ENCODE data around the gene DIAPH1.
A peak's percentile ranks its signal among the peaks of the same experiment; 100 is the strongest.

The DIAPH1 gene

DNA sequence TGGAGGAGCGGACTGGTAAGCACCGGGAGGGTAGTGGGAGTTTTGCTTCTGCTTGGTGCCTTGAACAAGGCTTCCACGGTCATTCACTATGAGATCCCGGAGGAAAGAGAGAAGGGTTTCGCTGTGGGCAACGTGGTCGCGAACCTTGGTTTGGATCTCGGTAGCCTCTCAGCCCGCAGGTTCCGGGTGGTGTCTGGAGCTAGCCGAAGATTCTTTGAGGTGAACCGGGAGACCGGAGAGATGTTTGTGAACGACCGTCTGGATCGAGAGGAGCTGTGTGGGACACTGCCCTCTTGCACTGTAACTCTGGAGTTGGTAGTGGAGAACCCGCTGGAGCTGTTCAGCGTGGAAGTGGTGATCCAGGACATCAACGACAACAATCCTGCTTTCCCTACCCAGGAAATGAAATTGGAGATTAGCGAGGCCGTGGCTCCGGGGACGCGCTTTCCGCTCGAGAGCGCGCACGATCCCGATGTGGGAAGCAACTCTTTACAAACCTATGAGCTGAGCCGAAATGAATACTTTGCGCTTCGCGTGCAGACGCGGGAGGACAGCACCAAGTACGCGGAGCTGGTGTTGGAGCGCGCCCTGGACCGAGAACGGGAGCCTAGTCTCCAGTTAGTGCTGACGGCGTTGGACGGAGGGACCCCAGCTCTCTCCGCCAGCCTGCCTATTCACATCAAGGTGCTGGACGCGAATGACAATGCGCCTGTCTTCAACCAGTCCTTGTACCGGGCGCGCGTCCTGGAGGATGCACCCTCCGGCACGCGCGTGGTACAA, 142.5 kb downstream of the DIAPH1 start:
- DNase-seq: peak; percentile 5

DNA sequence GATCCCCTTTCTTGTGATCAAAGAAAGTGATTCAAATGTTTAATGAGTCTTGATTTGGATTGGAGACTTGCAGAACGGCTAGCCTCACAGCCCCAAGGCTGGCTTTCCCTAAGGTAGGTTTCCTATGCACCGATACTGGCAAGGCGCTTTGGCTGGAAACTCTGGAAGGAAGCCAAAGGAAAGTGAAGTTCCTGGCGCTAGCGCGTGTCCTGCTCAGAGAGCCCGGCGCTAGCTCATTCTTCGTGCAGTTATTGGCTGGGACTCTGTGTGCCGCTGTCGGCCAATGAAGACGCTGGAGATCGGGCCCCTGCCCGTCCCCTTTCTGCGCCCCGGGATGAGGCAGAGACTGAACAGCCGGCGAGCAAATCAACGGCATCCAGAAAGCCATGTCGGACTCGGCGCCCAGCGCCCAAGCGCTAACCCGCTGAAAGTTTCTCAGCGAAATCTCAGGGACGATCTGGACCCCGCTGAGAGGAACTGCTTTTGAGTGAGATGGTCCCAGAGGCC, 143.1 kb downstream of the DIAPH1 start, which contains the start of gene PCDHGC3:
Gene PCDHGC3, plus strand, starts transcription at position 342 of the 507 bp plus-strand sequence. Its CDS starts 151 bp downstream, at position 493.
- peak; percentile 65 for DNase-seq

DNA sequence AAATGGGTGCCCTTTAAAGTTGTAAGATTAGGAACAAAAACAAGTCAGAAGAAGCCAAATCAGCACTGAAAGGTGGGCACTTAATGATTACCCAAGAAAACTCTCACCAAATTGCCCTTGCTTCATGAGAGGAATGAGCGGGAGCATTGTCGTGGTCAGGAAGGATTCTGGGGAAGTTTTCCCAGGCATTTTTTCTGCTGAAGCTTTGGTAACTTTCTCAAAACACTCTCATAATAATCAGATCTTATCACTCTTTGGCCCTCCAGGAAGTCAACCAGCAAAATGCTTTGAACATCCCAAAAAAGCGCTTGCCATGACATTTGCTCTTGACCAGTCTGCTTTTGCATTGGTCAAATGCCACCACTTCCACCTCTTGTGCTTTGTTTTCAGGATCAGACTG, 153.4 kb downstream of the DIAPH1 start:
- DNase-seq: no peak
